ENCODE data around the gene OR10H4. TPM values are rescaled to one million over a fixed set of nuclear protein-coding genes. Genes with fewer than 3 reads are reported as not detected.
"Not testable (repeated sequence)": the region's sequence is repeated elsewhere in the genome, so short reads cannot be mapped to it uniquely, and the experiment has no call there.

Gene OR10H4, protein sequence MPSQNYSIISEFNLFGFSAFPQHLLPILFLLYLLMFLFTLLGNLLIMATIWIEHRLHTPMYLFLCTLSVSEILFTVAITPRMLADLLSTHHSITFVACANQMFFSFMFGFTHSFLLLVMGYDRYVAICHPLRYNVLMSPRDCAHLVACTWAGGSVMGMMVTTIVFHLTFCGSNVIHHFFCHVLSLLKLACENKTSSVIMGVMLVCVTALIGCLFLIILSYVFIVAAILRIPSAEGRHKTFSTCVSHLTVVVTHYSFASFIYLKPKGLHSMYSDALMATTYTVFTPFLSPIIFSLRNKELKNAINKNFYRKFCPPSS
- polyA plus RNA-seq = not detected

DNA sequence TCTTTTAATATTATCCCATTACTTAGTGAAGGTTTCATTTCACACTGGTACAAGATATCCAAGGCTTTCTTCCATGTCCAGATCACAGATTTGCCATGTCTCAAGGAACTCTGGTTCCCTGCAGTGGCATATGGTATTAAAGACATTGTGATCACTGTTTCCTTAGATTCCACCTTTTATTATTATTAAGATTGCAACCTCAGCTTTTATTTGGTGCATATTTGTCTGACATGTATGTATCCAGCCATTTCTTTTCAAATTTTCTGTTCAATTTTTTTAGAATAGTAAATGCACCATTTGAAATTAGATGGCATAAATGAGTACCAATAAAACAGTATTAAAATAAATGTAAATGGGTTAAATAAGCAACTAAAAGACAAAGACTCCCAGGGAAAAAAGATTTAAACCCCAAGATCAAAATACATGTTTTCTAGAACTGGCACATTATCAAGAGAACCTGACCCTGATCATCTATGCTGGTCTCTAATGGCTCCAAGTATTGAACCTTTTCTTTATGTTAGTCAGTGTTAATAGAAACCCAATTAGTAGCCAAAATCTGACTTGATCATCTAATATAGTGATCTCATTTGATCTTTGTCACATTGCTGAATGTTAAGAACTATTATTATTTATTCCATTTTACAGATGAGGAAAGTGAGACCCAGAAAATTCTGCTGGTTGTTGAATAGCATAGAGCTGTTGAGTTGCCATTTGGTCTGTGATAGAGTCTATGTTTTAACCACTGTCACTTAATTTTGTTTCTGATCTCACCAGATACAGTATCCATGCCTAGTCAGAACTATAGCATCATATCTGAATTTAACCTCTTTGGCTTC lies at the start of gene OR10H4:
OR10H4 (plus strand) TSS at position 786 of the 836 bp plus-strand sequence; CDS start at position 786, 0 bp downstream.
- no peak within 1 kb of the TSS for H3K27ac ChIP-seq (ENCODE audit: low read depth, low read length)

DNA sequence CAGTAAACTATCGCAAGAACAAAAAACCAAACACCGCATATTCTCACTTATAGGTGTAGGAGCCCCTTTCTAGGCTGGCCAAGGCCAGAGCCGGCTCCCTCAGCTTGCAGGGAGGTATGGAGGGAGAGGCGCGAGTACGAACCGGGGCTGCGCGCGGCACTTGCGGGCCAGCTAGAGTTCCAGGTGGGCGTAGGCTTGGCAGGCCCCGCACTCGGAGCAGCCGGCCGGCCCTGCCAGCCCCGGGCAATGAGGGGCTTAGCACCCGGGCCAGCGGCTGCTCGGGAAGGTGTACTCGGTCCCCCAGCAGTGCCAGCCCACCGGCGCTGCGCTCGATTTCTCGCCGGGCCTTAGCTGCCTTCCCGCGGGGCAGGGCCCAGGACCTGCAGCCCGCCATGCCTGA lies 49.2 kb upstream of the OR10H4 start:
- H3K27ac ChIP-seq (ENCODE audit: low read depth, low read length) = not testable (repeated sequence)
- 16 to 17% (median 17%) methylated on average over 21 to 30 of the region's 30 CpGs for WGBS, 3 donors

DNA sequence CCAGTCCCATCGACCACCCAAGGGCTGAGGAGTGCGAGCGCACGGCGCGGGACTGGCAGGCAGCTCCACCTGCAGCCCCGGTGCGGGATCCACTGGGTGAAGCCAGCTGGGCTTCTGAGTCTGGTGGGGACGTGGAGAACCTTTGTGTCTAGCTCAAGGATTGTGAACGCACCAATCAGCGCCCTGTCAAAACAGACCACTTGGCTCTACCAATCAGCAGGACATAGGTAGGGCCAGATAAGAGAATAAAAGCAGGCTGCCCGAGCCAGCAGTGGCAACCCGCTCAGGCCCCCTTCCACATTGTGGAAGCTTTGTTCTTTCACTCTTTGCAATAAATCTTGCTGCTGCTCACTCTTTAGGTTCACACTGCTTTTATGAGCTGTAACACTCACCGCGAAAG lies 48.8 kb upstream of the OR10H4 start:
- 12 to 30% (median 29%) methylated on average over 7 to 13 of the region's 15 CpGs for WGBS, 3 donors
- not testable (repeated sequence) for H3K27ac ChIP-seq (ENCODE audit: low read depth, low read length)

DNA sequence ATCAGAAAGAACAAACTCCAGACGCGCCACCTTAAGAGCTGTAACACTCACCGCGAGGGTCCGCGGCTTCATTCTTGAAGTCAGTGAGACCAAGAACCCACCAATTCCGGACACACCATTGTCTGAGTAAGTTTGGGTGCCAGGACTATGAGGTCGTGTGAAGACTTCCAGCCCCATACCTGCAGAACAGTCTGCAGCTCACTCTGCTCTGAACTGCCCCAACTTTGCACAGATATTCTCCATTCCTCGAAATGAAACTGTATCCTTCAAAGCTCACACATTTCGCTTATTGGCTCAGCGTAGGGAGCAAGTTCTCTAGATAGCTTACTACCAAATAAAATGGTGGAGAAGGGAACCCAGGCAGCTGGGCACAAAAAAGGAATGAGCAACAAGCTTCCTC lies 48.3 kb upstream of the OR10H4 start:
- no peak overlapping the region for H3K27ac ChIP-seq (ENCODE audit: low read depth, low read length)
- 61 to 79% (median 68%) methylated on average over 9 to 11 of the region's 11 CpGs for WGBS, 3 donors

DNA sequence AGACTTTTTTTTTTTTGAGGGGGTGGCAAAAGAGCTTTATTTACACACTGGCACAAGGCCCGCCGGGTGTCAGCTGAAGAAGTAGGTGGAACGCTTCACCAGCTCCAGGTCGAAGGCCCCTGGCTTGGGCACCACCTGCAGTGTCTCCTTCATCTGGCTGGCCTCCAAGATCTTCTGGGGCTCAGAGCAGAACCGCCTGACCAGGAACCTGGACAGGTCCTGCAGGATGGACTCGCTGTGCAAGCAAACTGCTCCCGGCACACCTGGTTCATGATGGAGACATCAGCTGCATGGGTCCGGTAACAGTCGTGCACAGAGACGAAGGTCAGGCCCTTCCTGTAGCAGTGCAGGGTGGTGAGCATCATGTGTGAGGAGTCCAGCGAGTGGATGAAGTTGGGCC lies 46.6 kb upstream of the OR10H4 start:
- H3K27ac ChIP-seq (ENCODE audit: low read depth, low read length) = no peak overlapping the region
- WGBS, 3 donors = 81 to 92% (median 88%) methylated on average over 11 of the region's 11 CpGs

DNA sequence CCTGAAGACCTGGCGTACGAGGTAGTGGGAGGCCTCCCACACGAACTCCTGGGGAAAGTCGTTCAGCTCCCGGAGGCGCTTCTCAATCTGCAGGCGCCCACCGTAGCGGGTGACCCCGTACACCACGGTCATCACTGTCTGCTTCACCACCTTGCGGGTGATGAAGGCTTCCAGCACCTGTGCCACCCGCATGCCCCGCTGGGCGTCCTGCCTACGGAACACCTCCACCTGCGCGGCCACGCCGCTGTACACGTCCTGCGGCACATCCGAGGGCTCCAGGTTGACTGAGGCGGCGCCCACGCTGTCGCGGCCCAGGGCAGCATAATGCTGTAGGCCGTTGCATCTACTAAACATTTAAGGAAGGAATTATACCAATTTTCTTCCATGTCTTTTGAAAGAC lies 45.9 kb upstream of the OR10H4 start:
- not testable (repeated sequence) for H3K27ac ChIP-seq (ENCODE audit: low read depth, low read length)
- WGBS, 3 donors = 85 to 87% (median 87%) methylated on average over 29 of the region's 29 CpGs

DNA sequence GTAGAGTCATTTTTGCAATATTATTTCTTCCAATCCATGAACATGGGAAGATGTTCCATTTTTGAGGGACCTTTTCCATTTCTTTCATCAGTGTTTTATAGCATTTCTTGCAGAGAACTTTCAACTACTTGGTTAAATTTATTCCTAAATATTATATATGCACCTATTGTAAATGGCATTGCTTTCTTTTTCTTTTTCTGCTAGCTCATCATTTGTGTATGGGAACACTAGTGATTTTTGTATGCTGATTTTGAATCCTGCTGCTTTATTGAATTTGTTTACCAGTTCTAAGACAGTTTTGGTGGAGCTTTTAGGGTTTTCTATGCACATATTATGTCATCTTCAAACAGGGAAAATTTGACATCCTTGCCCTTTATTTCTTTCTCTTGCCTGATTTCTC lies 43.8 kb upstream of the OR10H4 start:
- H3K27ac ChIP-seq (ENCODE audit: low read depth, low read length) = no peak overlapping the region

DNA sequence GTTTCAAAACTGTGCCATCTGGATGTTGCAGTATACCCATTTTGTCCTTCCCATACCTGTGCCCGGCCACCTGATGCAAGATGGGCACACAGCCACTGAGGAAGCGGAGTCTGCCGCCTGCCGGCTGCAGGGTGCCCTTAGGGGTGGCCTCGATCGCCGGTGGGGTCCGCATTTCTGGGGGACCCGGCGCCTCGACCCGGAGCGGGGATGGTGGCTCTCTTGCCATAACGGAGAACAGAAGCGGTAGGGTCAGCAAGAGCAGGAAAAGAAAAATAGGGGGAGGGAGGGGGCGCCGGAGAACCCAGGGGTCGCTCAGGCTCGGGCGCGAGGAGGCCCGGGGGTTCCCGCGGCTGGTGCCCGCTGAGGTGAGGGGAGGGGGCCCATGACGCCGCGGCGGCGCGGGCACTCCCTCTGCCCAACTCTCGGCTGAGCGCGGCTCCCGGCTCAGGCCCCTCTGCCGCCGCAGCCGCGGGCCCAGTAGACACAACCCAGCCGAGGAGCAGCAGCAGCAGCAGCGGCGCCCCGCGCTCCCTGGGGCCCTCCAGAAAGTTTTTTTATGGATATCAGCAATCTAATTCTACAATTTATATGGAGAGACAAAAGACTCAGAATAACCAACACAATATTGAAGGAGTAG lies 37.1 kb upstream of the OR10H4 start:
- 2 to 3% (median 2%) methylated on average over 41 to 44 of the region's 44 CpGs for WGBS, 3 donors
- no peak overlapping the region for H3K27ac ChIP-seq (ENCODE audit: low read depth, low read length)

DNA sequence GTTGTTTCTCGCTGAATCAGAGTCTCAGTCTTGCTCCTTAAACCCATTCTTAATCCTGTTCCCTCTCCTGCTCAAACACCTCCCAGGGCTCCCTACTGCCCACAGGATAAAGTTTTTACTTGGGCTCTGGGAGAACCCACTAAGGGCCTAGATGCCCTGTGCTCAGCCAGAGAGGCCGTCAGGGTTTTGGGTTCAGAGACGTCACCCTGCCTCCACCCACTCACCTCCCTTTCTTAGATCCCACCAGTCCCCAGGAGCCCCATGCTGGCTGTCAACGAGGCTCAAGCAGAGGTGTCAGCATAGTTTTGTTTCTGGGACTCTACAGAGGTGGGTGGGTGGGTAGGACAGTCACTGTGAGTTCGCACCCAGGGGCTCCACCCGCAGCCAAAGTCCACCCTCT lies 35.4 kb upstream of the OR10H4 start:
- H3K27ac ChIP-seq (ENCODE audit: low read depth, low read length) = no peak overlapping the region
- WGBS, 3 donors = 58 to 68% (median 67%) methylated on average over 6 of the region's 6 CpGs

DNA sequence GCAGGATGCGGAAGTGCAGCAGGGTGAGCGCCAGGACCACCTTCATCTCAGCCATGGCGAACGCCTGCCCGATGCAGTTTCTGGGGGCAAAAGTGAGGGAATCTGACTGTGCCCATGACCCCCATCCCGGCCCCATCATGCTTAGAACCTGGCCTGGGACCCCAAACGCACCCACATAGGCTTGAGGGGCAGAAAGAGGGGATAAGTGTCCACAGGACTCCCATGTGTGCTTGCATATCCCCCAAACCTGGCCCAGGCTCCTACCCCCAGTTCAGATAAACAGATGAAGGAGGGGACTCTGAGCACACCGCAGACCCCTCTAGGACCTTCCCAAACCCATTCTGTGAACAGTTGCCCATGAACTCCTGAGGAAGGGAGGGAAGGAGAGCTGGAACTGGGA lies 35.0 kb upstream of the OR10H4 start:
- 87 to 92% (median 90%) methylated on average over 8 of the region's 8 CpGs for WGBS, 3 donors
- no peak overlapping the region for H3K27ac ChIP-seq (ENCODE audit: low read depth, low read length)

DNA sequence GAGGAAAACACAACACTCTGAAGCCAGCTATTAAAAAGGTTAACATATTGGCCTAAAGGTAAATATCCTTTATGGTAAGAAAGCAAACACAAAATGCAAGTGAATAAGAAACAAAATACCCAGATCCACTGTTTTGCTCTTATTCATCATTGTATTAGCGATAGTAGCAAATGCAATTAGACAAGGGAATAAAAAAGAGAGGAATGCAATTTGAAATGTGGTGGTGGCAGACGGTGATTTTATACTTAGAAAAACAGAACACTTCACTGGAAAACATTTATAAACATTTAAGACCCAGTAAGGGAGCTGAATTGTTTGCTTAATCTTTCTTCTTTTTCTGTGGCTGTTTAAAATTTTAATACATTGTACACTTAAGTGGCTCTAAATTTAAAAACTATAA lies 33.7 kb upstream of the OR10H4 start:
- no peak overlapping the region for H3K27ac ChIP-seq (ENCODE audit: low read depth, low read length)
- WGBS, 3 donors = 92 to 95% (median 93%) methylated on average over 2 of the region's 2 CpGs

DNA sequence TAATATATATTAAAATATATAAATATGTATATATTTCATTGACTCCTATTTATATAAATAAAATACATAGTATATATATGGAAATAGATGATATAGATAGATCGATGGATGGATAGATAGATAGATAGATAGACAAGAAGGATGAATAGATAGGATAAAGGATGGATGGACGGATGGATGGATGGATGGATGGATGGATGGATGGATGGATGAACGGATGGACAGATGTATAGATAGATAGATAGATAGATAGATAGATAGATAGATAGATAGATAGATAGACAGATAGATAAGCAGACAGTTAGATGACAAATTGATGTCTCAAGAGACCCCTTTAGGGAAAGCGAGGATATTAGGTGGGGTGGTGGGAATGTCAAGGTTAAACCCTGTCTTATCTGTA lies 29.6 kb upstream of the OR10H4 start:
- WGBS, 3 donors = 56 to 84% (median 82%) methylated on average over 4 of the region's 4 CpGs
- H3K27ac ChIP-seq (ENCODE audit: low read depth, low read length) = no peak overlapping the region

DNA sequence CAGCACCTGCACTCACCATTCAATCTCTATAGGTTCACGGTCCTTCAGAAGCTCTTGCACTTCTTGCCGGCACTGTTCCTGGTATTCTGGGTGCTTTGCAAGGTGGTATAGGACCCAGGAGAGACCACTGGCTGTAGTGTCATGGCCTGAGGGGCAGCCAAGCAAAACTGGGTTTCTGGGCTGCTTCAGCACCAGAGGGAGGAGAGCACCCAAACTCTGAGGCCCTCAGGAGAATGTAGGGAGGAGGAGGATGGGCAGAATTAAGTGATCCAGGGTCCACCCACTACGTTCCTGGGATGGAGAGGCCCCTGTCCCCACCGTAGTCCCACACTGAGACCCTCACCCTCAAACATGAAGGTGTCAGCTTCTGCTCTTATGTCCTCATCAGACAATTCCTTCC lies 26.8 kb upstream of the OR10H4 start:
- 58 to 70% (median 68%) methylated on average over 4 of the region's 4 CpGs for WGBS, 3 donors

DNA sequence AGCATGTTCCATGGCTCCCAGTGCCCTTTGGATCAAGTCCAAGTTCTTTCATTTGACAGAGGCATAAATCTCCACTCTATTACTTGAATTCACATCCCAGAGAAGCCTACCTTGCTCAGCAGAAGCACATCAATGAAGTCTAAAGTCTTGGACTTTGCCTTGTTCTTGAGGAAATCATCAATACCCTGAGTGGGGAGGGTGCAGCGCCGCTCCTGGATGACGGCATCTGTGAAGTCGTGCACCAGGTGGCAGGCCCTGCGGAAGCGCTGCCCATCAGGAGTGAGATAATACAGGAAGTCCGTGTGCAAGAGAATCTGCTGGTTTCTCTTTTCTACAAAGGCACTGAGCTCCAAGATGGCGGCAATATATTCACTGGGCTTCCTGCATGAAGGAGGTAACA lies 25.1 kb upstream of the OR10H4 start:
- no peak overlapping the region for H3K27ac ChIP-seq (ENCODE audit: low read depth, low read length)
- 77 to 85% (median 84%) methylated on average over 8 of the region's 8 CpGs for WGBS, 3 donors

More for the DNA sequence above, 26.8 kb upstream of the OR10H4 start:
- H3K27ac ChIP-seq (ENCODE audit: low read depth, low read length) = no peak overlapping the region

DNA sequence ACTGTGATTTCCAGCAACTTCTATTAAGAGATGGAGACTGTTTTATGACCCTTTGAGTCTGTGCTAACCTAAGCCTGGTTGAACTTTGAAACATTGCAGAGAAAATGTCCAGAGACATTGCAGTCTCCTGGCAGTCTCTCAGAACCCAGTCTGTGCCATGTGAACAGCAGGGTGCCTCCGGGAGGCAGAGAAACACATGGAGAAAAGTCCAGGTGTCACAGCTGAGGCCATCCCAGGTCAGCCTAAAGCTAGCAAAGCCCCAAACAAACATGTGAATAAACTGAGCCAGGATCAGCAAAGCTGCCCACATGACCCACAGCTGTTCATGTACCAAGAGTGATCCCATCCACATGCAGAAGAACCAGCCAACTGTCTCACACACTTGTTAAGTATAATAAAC lies 22.3 kb upstream of the OR10H4 start:
- WGBS, 3 donors = 0 to 69% (median 35%) methylated on average over 1 of the region's 1 CpG

DNA sequence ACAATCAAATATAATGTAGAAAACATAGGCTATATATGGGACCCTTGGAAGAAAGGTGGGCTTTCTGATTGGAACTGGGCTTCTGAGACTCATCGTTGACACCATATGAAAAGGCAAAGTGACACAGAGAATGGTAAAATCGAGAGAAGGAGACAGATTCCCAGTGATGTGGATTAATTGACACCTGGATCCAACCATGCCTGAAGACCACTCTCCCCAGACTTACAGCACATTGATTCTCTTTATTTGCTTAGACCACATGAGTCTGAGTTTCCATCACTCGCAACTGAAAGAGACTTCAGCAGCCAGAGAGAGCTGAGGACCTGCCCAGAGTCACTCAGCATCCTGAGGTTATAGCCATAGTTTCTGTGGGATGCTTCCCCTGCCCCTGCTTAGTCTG lies 20.5 kb upstream of the OR10H4 start:
- 84 to 87% (median 84%) methylated on average over 3 of the region's 3 CpGs for WGBS, 3 donors
- H3K27ac ChIP-seq (ENCODE audit: low read depth, low read length) = no peak overlapping the region

More for the DNA sequence above, 22.3 kb upstream of the OR10H4 start:
- no peak overlapping the region for H3K27ac ChIP-seq (ENCODE audit: low read depth, low read length)

DNA sequence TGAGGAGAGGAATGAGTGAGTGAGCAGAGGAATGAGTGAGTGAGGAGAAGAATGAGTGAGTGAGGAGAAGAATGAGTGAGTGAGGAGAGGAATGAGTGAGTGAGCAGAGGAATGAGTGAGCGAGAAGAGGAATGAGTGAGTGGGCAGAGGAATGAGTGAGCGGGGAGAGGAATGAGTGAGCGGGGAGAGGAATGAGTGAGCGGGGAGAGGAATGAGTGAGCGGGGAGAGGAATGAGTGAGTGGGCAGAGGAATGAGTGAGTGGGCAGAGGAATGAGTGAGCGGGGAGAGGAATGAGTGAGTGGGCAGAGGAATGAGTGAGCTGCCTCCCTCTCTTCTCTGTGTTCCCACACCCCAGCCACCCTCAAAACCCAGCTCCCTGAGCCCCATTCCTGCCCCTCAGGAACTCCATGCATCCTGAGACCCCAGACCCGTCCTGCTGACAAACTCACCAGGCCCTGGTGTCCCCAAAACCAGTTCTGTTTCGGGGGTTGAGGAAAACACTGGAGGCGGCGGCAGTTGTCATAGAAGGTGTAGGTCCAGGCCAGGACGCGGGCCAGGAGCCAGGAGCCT lies 15.0 kb upstream of the OR10H4 start:
- not testable (repeated sequence) for H3K27ac ChIP-seq (ENCODE audit: low read depth, low read length)
- 42 to 86% (median 83%) methylated on average over 10 to 12 of the region's 12 CpGs for WGBS, 3 donors

DNA sequence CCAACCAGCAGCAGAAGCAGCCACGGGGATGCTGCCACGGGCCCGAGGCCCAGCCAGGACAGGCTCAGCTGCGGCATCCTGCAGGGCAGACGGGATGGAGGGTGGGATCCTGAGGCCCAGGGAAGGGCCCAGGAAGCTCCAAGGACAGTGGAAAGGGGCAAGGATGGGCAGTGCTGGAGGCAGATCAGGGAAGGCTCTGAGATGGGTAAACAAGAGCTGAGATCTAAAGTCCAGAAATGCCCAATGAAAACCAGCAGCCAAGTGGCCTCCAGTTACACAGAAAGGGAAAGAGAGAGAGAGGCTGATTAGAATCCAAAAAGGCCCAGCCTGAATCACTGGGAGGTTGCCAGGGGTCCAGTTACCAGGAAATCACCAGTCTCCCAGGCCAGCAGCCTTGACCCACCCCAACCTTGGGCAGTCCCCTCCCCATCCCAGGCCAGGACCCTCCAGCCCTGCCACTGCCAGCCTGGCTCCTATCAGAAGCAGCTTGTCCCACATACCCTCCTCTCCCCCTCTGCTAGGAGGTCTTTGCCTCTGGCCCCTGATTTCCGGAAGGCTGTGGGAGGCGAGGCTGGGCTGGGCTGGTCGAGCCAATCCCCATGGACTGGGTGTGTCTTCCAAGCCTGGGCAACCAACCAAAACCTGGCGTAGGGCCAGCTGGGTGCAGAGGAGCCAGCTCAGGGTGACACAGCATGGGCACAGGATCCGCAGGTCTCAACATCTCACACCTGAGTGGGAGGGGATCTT lies 14.3 kb upstream of the OR10H4 start, which contains the start of gene CYP4F11:
CYP4F11 (minus strand) TSS at position 198 of the 747 bp plus-strand sequence; CDS start at position 77, 121 bp downstream.
- WGBS, 3 donors = 30 to 52% (median 49%) methylated on average over 10 of the region's 10 CpGs

More for the DNA sequence above, 14.3 kb upstream of the OR10H4 start, which contains the start of gene CYP4F11:
- no peak within 1 kb of the TSS for H3K27ac ChIP-seq (ENCODE audit: low read depth, low read length)
